NCI-H2107 treated with DMSO at 0.1 percent for 48 hours (cell line): ENCODE data around the gene SCN8A.
A peak's percentile ranks its signal among the peaks of the same experiment; 100 is the strongest.

Experiments
- DNase-seq: peaks from one replicate; lab custom pipeline; 2025; ENCODE audit not compliant: unreplicated experiment; lab: John Stamatoyannopoulos, UW

Gene SCN8A

GRCh38 chr12:51811203-51812202 lies 220.5 kb downstream of the SCN8A start:
- no peak for DNase-seq

GRCh38 chr12:51812871-51813270 lies 221.8 kb downstream of the SCN8A start:
- no peak for DNase-seq

- no peak for DNase-seq
Measured at GRCh38 chr12:51813931-51814310, 222.9 kb downstream of the SCN8A start.

- peak; percentile 32 for DNase-seq
Measured at GRCh38 chr12:51814311-51815088, 223.5 kb downstream of the SCN8A start.

GRCh38 chr12:51815571-51815970 lies 224.5 kb downstream of the SCN8A start:
- DNase-seq: no peak

- peak; percentile 16 for DNase-seq
Measured at GRCh38 chr12:51817027-51817953, 226.3 kb downstream of the SCN8A start.

GRCh38 chr12:51818086-51818485 lies 227.1 kb downstream of the SCN8A start:
- DNase-seq: no peak

GRCh38 chr12:51818566-51819300 lies 227.7 kb downstream of the SCN8A start:
- no peak for DNase-seq

GRCh38 chr12:51819736-51820525 lies 228.9 kb downstream of the SCN8A start:
- peak; percentile 48 for DNase-seq

- peak; percentile 69 for DNase-seq
Measured at GRCh38 chr12:51820526-51821439, 229.8 kb downstream of the SCN8A start.

GRCh38 chr12:51821440-51822260 lies 230.6 kb downstream of the SCN8A start:
- no peak for DNase-seq

GRCh38 chr12:51822261-51822616 lies 231.2 kb downstream of the SCN8A start:
- no peak for DNase-seq

GRCh38 chr12:51822956-51823355 lies 231.9 kb downstream of the SCN8A start:
- DNase-seq: peak; percentile 90

GRCh38 chr12:51823875-51824565 lies 233.0 kb downstream of the SCN8A start:
- DNase-seq: peak; percentile 88

- DNase-seq: no peak
Measured at GRCh38 chr12:51825216-51825615, 234.2 kb downstream of the SCN8A start.

- DNase-seq: no peak
Measured at GRCh38 chr12:51826881-51827280, 235.8 kb downstream of the SCN8A start.
